HG02759 (cell line): Measurements from ENCODE around the gene MMD2.

Experiments
- ATAC-seq: cut with Tn5 transposase; IDR thresholded peaks from one replicate; pipeline ENCODE4 v1.9.1; 2021; ENCODE audit warnings: mild to moderate bottlenecking, moderate library complexity; ENCODE audit not compliant: unreplicated experiment

Gene MMD2

GRCh38 chr7:4873071-4873944, 85.7 kb downstream of the MMD2 start:
- no peak for ATAC-seq

- ATAC-seq = no peak
These were observed 86.9 kb downstream of the MMD2 start for GRCh38 chr7:4871930-4872675.

GRCh38 chr7:4871056-4871680, 87.8 kb downstream of the MMD2 start:
- ATAC-seq = no peak

GRCh38 chr7:4868493-4868892, 90.5 kb downstream of the MMD2 start:
- no peak for ATAC-seq

GRCh38 chr7:4866528-4867496, 92.2 kb downstream of the MMD2 start:
- ATAC-seq = no peak

- ATAC-seq = no peak
These were observed 96.8 kb downstream of the MMD2 start for GRCh38 chr7:4862156-4862555.

- ATAC-seq = no peak
These were observed 97.3 kb downstream of the MMD2 start, which contains the start of gene PAPOLB for GRCh38 chr7:4861673-4862072. PAPOLB (minus strand) TSS chr7:4862030; CDS start chr7:4861810, 220 bp downstream.

GRCh38 chr7:4861227-4861626, 97.8 kb downstream of the MMD2 start:
- ATAC-seq = no peak

- ATAC-seq = no peak
These were observed 101.8 kb downstream of the MMD2 start for GRCh38 chr7:4857189-4857588.

GRCh38 chr7:4856336-4857057, 102.5 kb downstream of the MMD2 start:
- ATAC-seq = no peak
